ENCODE results near the gene SIDT2.
"Not testable (repeated sequence)": the region's sequence is repeated elsewhere in the genome, so short reads cannot be mapped to it uniquely, and the experiment has no call there.

Gene SIDT2

DNA sequence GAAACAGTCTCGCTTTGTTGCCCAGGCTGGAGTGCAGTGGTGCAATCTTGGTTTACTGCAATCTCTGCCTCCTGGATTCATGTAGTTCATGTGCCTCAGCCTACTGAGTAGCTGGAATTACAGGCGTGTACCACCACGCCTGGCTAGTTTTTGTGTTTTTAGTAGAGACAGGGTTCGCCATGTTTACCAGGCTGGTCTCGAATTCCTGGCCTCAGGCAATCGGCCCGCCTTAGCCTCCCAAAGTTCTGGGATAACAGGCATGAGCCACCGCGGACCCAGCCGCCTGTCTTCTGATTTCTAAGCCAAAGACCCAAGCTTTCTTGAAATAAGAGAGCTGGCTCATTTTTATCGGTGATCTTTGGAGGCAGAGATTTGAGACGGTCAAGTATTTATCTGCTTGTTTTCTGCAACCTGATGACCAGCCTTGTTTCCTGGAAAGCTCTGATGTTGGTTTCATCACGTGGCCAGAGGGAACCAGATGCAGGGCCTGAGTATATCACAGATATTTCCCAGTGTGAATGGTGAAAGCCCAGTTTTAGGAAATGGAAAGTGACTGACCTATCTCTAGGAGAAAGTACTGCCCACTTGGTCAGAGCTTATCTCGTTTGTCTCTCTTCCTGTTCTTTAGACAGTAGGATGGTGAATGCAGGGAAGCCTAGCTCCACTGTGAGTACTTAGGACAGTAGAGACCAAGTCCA lies 5.7 kb upstream of the SIDT2 start:
- no peak for DNase-seq (ENCODE audit: low read depth, low spot score)

DNA sequence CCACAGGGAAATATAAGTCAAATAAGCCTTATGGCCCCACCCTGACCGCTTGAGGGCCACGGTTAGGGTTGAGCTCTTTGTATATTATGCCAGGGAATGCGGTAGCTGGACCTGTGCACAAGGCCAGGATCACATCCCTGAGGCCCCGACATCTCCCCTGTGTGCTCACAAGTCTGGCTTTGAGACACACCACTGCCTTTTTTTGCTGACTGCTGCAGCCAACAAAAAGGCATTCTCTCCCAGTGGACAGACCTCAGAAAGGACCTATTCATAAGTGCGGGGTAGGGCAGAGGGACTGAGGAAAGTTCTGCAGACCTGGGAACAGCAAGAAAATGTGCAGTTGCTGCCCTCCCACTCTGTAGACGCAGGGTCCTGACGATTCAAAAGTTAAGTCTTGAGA lies 3.4 kb upstream of the SIDT2 start:
- no peak for DNase-seq (ENCODE audit: low read depth, low spot score)

- DNase-seq (ENCODE audit: low read depth, low spot score), result no peak
These were observed 2.8 kb upstream of the SIDT2 start for GRCh38 chr11:117175781-117176180.

DNA sequence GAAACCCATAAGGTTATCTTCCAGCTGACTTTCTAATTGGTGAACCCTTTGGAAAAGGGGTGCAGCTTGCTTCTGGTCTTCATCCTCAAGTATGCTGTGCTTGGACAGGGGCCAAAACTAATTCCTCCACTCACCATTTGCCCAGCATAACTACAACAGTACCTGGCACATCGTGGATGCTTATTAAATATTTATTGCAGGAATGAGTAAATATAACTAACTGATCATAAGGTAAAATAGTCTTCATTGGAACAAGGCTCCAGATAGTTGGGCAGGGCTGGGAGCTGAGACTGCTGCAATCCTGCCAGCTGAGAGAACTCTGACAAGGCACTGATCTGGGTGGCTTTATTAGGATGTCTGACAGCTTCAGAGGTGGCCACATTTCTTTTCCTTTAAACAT lies 2.4 kb upstream of the SIDT2 start:
- no peak for DNase-seq (ENCODE audit: low read depth, low spot score)

DNA sequence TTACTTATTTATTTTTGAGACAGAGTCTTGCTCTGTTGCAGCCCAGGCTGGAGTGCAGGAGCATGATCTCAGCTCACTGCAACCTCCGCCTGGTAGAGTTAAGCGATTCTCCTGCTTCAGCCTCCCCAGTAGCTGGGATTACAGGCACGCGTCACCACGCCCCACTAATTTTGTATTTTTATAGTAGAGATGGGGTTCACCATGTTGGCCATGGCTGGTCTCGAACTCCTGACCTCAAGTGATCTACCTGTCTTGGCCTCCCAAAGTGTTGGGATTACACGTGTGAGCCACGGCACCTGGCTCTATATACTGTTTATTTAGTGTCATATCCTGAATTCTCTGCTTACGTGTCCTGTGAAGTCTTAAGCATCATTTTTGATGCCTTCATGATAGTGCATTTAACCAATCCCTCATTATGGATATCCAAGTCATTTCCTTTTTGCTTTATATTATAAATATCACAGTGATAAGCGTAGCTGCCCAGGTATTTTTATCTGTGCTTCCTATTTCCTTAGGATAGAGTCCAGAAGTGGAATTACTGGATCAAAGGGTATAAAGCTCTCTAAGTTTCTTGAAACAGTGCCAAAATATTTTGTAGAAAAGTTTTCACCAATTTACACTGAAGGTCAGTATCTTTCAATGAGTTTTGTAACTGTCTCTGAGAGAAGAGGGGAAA lies 871 bp upstream of the SIDT2 start:
- DNase-seq (ENCODE audit: low read depth, low spot score), result no peak

DNA sequence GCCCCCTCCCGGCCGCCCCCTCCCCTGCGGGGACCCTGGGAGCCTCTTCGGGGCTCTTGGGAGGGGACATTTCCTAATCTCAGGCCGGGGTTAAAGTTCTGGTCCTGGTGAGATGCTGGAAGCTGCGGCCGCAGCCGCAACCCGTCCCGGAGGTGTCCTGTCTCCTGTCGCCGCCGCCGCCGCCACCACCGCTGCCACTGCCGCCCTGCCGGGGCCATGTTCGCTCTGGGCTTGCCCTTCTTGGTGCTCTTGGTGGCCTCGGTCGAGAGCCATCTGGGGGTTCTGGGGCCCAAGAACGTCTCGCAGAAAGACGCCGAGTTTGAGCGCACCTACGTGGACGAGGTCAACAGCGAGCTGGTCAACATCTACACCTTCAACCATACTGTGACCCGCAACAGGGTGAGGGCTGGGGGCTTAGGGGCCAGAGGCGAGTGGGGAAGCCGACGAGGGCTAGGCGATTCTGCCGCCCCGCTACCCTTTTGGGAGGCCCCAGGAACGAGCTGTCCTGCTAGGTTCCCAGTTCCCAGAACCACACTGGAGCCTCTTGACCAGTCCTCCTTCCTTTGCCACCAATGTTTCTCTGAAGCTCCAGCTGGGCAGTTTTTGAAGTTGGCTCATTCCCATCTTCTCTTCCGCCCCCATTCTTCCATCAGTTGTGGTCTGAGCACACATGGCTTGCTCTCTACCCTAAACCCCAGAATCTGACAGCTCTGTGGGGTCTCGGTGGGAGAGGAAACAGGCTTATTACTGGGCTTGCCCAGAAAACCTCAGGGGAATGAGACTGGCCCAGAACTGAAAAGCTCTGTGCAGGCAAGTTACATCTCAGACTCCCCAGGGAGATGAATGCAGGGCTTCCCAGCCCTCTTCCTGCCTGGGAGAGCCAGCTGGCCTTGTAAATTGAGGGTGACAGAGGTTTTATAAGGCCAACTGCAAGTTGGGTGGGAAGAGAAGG lies 781 bp downstream of the SIDT2 start:
- no peak for DNase-seq (ENCODE audit: low read depth, low spot score)

DNA sequence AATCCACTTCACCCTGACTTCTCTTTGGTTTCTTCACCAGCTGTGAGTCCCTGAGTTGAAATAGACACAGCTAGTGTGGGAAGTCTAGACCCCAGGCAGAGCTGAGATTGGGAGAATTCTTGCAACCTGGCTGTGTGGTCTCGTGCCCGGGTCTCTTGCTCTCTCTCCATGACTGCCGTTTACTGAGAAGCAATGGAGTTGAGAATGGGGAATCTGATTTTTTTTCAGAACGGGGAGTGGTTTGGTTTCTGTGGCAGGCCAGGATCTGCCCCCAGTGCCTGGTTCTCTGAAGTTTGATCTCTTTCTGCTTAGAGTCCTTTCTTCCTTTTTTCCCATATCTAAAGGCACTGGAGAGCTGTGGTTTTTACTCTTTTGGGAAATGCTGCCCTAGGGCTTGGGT lies 1.5 kb downstream of the SIDT2 start:
- DNase-seq (ENCODE audit: low read depth, low spot score), result no peak

- no peak for DNase-seq (ENCODE audit: low read depth, low spot score)
These were observed 2.4 kb downstream of the SIDT2 start for GRCh38 chr11:117180661-117181585.

DNA sequence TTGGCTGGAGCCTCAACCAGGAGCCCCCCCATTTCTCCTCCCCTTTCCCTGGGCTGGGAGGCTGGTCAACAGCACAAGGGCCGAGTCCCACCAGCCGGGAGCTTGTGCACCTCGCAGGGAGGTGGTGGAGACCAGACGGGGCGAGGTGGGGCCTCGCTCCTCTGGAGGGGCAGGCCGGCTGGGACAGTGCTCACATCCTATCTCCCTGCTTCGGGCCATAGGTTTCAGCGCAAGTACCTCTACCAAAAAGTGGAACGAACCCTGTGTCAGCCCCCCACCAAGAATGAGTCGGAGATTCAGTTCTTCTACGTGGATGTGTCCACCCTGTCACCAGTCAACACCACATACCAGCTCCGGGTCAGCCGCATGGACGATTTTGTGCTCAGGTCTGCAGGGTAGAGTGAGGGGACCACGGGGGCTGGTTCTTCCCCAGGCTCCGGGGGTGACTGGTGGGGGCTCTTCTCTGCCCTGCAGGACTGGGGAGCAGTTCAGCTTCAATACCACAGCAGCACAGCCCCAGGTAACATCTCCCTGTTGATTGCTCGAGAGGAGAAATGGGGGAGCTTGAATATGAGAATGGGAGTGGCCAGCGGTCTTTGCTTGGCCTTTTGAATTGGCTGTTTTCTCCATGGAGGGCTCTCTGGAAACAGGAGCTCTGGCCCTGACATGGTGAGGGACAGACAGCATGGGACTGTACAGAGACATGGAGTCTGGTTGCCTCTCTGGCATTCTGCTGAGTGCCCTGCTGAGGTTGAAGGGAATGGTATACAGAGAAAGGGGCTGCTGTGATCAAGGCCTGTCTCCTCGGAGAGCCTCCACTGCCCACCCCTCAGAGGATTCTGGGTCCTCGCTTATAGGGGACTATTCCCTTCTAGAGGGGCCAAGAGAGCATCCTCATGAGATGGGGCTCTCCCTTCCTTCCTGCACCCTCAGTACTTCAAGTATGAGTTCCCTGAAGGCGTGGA lies 3.3 kb downstream of the SIDT2 start:
- no peak for DNase-seq (ENCODE audit: low read depth, low spot score)

DNA sequence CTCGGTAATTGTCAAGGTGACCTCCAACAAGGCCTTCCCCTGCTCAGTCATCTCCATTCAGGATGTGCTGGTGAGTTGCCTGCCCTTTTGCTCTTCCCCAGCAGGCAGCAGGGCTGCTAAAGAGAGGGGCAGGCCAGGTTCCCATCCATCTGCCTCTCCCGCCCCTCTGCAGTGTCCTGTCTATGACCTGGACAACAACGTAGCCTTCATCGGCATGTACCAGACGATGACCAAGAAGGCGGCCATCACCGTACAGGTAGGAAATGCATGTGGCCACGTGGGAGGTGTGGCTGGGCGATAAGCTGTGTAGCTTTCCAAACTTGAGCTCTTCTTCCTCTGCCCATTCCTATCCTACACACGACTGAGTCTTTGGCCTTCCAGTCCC lies 4.0 kb downstream of the SIDT2 start:
- DNase-seq (ENCODE audit: low read depth, low spot score), result no peak

GRCh38 chr11:117183178-117183577 lies 4.6 kb downstream of the SIDT2 start:
- DNase-seq (ENCODE audit: low read depth, low spot score), result not testable (repeated sequence)

DNA sequence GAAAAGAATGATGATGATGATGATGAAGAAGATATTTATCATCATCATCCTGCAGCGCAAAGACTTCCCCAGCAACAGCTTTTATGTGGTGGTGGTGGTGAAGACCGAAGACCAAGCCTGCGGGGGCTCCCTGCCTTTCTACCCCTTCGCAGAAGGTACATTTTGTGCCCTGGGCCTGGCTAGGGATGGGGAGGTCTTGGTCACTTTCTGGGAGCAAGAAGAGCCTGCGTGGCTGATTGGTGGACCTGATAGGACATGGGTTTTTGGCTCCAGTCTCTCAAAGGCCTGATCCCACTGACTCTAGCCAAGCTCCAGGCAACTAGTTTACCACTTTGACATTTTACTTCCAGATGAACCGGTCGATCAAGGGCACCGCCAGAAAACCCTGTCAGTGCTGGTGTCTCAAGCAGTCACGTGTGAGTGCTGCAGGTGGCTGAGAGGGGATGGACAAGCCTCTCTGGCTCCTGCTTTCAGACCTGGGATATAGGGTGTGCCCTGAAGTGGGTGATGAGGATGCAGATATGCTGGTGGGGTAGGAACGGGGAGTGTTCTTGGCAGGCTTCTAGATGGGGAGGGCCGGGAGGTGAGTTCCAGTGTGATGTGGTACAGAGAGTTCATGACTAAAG lies 5.3 kb downstream of the SIDT2 start:
- no peak for DNase-seq (ENCODE audit: low read depth, low spot score)

DNA sequence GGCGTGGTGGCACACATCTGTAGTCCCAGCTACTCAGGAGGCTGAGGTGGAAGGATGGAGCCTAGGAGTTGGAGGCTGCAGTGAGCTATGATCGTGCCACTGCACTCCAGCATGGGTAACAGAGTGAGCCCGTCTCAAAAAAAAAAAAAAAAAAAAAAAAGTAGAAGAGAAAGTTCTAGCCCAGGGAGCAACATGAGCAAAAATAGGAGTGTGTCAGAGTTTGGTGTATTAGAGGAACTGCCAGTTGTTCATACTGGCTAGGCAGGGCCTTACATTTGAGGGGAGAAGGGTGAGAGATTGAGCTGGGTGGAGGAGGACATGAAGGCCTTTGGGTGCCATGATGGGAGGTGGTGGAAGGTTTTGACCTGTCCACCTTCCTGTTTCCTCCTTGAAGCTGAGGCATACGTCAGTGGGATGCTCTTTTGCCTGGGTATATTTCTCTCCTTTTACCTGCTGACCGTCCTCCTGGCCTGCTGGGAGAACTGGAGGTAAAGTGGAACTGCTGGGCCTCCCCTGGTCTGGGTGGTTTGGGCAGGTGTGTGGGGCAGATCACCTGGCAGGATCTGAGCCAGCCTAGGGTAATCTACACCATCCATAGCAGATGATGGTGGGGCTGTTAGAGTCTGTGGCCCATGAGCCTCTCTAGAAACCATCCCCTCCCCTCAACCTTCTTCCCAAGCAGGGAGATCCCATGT lies 7.3 kb downstream of the SIDT2 start:
- no peak for DNase-seq (ENCODE audit: low read depth, low spot score)

DNA sequence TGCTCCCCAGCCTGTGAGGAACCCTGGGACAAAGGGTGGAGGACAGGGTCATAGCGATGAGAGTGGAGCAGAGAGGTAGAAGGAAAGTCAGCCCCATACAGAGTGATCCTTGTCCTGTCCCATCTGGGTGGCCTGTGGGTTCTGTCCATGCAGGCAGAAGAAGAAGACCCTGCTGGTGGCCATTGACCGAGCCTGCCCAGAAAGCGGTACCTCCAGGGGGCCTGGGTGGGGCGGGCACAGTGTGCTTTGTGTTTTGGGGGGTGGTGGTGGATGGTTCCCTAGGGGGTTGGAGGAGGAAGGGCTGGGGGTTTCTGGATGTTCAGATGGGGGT lies 7.9 kb downstream of the SIDT2 start:
- no peak for DNase-seq (ENCODE audit: low read depth, low spot score)

DNA sequence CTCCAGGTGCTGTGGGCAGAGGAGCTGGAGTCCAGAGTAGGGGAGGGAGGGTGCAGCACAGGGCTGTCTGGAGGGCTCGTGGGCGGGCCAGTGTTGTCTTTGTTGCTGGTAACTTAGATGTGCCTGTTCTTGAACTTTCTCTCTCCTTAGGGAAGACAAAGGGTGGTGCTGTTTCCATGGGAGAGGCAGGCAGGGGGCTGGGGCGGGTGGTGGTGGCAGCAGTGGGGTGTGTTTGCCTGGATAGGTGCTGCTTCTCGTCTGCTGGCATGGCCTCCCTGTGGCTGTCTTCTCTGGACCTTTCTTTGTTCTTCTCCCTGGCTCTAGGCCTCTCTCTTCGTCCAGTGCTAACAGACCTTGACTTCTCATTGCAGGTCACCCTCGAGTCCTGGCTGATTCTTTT lies 8.5 kb downstream of the SIDT2 start:
- DNase-seq (ENCODE audit: low read depth, low spot score), result no peak

GRCh38 chr11:117187428-117187798 lies 8.9 kb downstream of the SIDT2 start:
- DNase-seq (ENCODE audit: low read depth, low spot score), result no peak

DNA sequence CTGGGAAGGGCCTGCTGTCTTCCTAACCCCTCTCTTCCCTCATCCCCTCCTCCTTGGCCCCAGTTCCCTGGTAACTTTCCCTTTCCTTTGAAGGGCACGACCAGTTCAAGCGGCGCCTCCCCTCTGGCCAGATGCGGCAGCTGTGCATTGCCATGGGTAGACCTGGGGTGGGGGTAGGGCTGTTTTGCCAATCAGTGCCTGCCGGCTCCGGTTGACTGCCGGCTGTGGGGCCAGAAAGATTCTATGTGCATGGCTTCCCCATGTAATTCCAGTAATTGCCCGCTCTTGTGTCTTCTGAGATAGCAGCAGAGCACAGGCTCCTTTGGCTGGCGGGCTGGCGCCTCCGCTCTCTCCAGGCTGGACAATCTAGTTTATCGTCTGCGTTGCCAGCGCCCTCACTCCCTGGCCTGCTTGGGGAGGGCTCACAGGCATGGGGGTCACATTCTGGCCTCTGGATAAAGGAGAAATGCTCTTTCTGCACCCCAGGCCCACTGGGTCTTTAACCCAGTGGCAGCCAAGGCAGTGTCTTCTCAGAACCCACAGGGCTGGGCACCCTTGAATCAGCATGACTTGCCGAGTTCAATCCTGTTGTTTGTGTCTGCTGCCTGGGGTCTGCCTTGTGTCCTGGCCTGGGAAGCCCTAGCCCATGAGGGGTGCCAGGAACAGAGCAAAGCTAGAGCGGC lies 9.4 kb downstream of the SIDT2 start:
- no peak for DNase-seq (ENCODE audit: low read depth, low spot score)

DNA sequence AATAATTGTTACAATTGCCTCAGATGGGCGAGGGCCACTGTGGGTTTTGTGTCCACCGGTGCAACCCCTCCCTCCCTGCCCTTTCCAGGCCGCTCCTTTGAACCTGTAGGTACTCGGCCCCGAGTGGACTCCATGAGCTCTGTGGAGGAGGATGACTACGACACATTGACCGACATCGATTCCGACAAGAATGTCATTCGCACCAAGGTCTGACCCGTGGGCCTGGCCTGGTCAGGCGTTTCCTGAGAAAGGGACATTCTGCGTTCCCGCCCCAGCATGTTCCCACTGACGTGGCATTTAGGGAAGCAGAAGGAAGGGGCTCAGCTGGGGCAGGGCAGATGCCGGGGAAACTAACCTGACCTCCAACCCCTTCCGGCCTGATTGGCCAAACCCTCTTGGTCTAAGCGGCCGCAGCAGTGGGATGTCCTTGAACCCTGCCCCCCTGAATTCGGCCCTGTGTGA lies 10.1 kb downstream of the SIDT2 start:
- no peak for DNase-seq (ENCODE audit: low read depth, low spot score)
